SKM-1 treated with dmso at 0.1 percent for 144 hours (cell line): ENCODE measurements around the gene TMEM209.

Experiments
- DNase-seq: peaks from one replicate; lab custom pipeline; 2025; ENCODE audit not compliant: unreplicated experiment; lab: John Stamatoyannopoulos, UW

TMEM209 gene

DNA sequence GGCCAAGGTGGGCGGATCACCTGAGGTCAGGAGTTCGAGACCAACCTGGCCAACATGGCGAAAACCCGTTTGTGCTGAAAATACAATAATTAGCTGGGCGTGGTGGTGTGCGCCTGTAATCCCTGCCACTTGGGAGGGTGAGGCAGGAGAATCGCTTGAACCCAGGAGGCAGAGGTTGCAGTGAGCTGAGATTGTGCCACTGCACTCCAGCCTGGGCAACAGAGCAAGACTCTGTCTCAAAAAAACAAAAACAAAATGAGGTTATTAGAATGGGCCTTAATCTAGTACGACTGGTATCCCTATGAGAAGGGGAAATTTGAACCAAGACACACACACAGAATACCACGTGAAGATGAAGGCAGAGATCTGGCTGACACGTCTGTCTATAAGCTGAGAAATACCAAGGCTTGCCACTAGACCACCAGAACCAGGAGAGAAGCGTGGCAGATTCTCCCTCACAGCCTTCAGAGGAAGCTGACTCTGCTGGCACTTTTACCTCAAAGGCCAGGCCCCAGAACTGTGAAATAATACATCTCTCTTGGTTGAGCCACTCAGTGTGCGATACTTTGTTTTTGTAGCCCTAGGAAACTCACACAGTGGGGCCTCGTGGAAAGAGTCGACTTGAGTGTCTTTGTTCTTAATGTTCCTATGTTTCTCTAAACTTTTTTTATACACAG is 59.6 kb downstream of the TMEM209 start:
- DNase-seq = no peak

DNA sequence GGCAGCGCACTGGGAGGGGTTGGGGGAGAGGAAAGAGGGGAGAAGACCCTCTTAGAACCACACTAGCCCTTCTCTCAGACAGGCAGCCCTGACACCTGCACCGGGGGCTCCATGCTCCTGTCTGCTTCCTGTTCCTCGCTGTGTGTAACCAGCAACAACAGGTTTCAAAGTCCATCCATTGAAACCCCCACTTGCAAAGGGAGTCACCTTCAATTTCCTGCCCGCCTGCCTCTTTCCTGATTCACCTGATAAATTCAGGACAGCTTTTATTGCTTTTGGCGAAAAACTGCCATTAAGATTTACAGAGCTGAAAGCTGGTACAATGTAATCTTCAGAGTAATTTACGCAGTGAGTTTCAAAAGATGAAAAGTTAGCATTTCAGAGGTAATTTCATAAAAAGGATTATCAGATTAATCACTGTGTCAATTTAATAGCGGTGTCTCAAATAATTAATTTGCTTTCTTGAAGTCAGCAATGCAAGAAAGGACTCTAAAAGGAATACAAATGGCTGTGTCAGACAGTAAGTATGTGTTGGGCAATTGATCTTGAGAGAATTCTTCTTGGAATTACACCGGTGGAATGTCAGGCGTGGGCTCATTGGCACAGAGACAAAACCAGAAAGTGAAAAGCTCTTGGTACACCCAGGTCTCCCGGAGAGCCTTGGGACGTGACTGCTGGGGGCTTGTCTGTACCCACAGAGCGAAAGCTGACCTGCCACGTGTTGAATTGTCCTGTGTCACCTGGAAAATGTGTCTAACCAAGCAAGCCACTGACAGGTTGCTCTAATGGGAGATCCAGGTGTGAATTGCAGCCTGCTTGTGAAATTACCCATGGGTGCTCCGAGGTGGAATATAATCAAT is 60.7 kb downstream of the TMEM209 start:
- no peak for DNase-seq

DNA sequence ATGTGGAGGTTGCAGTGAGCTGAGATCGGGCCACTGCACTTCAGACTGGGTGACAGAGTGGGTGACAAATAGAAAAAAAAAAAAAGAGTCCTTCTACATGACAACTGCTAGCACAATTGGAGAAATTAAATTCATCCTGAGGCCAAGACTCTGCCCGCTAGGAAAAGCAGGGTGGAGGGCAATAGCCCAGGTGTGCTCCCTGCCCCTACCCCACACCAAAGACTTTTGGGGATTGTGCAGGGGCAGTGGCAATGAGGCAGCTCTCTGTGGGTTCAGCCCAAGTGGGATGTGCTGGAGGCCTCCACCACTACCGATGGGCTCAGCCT is 61.3 kb downstream of the TMEM209 start:
- no peak for DNase-seq

DNA sequence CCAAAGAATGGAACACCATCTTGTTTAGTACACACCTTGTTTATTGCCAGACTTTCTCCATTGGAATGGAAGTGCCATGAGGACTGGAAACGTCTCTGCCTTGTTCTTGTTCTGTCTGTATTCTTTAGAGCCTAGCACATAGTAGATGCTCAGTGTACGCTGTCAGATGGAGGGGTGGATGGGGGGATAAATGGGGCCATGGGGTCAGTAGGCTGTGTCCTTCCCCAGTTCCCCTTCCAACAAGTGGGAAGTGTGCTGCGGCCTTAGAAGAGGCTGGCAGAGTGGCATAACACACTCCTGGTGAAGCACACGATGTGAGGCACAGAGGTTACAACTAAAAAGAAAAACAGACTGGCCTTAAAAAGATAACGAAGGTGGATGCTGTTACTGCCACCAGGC is 61.9 kb downstream of the TMEM209 start:
- DNase-seq = no peak

DNA sequence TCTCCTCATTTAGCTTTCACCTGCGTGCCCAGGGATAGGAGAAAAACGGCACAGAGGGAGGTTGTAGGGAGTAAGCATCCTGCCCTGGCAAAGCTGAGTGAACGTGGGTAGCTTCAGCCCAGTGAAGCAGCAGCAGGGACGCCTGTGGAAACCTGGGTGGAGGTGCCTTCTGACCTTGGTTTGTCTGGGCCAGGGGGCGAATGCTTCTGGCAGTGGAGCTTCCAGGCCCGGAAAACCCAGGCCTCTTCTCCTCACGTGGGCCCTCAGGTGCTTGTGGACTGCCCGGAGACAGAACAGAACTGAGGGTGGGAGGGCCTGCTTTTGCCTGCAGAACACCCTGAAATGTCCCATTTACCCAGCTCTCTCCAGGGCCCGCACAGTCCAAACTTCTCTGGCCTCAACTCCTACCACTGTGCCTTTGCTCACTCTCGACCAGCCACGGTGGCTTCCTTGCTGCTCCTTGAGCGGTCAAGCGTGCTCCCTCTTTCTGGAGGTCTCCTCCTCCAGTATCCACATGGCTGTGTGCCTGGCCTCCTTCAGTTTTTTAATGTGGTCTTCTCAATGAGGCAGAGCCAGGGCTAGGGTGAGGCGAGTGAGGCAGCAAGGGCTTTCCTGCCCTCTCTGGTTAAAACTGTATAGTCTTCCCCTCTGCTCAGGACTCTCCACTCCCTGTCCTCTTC is 62.4 kb downstream of the TMEM209 start:
- no peak for DNase-seq

DNA sequence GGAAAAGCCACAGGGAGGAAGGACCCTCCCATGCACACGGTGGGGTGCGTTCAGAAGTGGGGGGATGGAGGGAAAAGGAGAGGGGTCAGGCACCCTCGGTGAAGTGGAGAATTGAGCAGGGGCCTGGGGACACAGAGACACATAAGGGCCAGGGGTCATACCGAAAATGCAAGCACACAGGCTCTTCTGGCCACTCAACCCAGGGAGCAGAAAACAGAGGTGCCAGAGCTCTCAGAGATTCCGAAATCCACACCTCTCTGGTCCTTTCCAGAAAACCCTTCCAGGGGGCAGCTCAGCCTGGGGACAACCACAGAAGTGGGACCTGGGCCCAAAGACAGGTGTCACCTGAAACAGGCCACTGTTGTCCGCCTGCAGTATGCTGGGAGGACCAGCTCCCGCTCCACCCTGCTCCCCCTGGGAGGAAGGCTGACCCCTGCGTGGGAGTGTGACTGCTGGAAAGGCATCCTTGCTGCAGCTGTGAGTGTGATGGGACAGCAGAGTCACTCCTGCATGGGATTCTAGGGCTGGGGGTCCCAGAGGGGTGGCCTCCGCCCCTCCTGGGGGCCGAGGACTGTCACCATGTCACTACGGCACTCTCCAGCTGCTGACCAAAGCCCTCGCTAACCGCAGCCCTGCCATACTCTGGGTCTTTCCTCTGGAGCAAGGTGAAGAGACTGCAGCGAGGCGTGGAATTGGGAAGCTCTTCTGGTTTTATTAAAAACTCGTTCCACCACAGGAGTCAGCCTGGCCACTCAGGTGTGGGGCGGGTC is 63.1 kb downstream of the TMEM209 start:
- no peak for DNase-seq

DNA sequence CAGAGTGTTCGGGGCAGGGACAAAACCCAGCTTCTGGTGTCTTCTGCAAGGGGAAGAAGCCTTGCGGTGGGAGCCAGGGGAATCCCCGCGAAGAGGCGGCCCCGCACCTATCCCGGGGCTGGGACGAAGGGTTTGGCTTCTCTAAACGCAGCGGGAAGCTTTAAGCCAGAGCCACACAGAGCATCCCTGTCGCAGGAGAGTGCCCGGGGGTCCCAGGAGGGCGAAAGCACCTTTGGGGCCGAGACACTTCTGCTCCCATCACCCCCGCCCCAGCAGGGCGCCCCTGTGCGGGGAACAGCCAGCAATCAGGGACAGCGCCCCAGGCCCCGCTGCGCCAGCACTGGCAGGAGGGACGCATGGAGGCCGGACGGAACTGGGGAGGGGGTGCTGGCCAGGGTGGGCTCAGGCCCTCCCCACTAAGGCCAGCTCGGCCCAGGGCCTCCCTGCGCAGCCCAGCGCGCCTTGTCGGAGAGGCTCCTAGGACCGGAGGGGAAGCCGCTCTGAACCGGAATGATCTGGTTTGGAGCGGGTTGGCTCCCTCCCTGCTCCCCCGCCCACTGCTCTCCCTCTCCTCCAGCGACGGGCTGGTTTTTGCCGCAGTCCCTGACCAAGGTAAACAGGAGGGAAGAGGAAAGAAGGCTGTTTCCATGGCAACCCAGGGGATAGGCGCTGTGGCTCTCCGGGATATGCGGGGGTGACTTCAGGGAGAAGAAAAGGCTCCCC is 63.9 kb downstream of the TMEM209 start:
- no peak for DNase-seq

DNA sequence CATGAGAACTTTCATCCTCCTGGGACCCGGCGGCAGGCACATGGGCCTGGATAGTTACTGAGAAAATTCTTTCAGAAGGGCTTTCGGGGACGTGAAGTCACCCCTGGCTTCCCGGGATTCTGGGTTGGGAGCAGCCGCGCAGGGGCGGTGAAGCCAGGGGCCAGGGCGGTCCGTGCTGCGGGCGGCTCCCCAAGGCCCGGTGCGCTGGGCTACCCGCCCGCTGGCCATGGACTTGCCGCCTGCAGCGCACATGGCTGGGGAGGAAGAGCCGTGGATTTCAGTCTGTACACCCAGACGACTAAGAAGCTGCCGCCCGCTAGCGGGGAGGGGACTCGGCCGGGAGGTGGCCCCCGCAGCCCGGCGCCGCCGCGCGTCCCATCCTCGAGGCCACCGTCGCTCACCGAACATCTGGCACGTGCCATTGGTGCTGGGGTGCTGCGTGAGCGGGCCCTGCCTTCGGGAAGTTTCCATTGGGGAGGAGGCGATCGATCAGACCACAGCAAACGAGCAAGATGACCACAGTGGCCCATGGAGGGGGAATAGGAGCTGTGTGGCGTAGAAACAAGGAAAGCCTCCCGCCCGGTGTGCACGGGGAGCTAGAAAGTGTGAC is 64.5 kb downstream of the TMEM209 start:
- DNase-seq = no peak

DNA sequence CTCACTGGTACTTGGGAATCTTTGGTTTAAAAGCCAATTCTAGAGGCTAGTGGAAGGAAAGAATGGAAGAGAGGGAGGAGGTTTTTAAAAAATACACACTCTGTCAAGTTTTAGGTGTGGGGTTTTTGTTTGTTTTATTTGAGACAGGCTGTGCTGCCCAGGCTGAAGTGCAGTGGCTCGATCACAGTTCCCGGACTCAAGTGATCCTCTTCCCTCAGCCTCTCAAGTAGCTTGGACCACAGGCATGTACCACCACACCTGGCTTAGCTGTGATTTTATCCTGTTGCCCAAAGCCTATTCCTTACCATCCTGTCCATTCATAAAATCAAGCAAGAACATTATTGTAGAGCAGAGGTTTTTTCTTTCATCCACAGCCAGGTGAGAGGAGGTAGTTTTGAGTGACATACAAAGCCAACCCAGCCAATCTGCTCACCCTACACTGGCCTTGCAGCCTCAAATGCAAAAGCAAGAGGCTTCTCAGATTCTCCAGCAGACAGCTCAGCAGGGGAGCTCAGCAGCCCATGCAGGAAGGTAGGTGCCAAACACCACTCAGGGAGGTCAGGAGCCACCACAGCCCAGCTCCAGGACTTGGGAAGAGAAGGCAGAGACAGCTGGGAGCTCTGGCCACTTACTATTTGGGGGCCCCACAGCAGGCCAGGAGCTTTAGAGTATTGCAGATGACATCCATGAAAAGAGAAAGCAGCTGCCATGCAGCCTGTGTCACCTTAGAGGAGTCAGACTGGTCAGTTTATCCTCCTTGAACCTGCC is 65.8 kb downstream of the TMEM209 start:
- DNase-seq = no peak

DNA sequence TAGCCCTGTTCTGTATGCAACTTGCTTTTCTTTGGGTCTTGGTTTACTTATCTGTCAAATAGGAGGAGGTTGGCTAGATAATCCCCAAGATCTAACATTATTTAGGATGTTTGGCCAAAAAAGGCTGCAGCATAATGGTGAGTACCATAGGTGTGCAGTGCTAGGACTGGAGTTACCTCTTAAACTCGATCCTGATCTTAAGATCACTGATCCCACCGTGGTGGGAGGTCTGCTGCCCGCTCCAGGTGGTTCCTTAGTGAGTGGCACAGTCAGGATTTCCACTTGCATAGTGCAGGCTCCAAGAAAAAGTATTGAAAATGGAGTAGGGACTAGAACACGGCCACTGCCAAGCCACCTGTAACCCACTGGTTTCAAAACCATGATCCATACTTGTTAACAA is 68.0 kb downstream of the TMEM209 start:
- no peak for DNase-seq

DNA sequence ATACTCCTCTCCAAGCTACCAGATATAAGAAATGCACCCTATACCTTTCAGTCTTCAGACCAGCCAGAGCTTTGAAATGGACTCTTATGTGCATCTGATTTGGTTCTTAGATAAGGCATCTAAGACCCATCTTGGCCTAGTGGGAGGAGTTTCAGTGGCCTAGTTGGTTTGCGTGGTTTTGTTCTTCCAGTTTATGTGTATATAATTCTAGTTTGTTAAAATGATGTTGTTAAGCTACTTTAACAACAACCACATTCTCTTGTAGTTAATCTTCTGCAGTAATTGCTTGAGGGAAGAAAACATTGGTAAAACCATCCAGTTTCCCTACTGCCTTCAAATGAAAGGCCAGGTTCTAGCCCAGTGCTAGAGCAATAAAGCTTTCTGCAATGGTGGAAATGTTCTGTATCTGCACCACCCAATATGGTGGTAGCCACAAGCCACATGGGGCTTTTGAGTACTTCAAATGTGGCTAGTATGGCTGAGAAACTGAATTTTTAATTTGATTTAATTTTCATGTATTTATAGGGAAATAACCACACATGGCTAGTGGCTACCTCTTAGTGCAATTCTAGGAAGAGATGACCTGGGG is 68.5 kb downstream of the TMEM209 start:
- no peak for DNase-seq

DNA sequence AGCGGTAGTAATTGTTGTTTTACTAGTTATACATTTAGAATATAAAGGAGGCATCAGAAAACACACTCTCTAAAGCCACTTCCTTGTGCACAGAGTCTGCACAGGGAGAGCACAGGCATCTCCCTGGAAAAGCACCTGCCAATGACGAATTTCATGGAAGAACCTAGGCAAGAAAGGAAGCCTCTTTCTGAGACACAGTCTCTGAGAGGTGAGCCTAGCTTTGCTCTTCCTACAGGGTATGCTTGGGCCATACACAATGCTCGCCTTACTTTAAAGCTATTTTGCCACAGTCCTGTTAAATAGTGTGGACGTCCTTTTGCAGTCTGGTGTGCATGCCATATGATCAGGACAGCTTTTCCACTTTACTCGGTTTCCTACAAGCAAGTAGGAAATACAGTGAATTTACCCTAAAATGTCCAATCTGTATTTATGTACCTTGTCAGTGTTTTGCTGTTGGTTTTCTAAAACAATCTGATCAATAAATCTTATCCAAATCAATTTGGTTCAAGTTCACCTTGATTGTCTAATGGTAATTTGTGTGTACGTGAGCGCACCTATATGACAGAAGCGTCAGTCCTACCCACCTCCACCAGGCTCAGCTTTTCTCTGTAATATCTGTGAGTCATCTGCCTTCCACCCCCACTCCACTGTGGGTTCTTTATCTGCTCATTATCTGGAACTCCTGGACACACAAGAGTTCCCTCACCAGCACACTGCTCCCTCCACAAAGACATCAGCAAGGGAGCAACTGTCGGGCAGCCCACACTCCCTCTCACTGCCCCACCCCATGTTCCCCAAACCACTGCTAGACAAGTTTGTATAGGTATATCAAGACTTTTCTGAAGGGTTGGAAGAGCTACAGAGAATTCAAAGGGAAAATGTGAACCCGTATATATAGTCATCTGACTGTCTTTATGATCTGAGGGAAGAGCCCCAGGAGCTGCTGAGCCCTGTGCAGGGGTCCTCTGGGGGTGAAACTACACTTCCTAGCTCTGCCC is 69.7 kb downstream of the TMEM209 start:
- DNase-seq = no peak

DNA sequence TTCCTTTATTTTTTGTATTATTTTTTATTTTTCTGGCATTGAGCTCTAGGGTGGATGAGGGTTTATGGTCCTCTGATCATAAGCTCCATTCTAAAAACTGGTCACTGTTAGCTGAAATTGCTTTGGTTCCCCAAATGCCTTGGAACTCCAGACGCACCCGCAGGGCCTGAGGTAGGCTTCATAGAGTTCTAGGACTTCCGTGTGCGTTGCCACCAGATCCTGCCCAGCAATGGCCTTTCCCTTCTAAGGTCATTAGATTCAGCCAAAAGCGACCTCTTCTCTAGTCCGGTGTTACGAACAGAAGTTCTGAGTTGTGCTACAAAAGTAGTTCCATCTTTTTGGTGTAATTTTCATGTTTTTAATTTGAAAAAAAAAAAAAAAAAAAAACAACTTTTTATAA is 70.5 kb downstream of the TMEM209 start:
- no peak for DNase-seq

DNA sequence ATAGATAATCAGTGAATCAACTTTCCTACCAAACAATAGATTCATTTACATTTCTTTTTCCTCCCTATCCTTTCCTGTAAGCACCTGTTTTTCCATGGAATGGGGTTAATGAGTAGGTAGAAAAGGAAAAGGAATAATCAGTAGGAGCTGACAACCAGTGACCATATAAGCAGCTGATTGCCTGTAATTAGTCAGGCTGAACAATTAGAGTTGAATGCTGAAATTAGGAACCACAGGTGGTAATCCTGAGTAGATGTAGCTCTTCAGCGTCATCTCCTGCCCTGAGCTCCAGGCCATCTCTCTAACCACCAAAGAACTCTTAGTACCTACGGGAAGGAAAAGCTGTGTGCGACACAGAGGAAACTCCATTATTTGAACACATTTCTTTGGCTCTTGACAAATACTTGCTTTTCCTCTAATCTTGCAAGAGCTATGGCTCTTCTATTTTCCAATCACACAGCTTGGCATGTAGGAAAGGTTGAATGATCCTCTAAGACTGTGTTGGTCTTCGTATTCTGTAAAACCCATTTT is 71.0 kb downstream of the TMEM209 start:
- no peak for DNase-seq

DNA sequence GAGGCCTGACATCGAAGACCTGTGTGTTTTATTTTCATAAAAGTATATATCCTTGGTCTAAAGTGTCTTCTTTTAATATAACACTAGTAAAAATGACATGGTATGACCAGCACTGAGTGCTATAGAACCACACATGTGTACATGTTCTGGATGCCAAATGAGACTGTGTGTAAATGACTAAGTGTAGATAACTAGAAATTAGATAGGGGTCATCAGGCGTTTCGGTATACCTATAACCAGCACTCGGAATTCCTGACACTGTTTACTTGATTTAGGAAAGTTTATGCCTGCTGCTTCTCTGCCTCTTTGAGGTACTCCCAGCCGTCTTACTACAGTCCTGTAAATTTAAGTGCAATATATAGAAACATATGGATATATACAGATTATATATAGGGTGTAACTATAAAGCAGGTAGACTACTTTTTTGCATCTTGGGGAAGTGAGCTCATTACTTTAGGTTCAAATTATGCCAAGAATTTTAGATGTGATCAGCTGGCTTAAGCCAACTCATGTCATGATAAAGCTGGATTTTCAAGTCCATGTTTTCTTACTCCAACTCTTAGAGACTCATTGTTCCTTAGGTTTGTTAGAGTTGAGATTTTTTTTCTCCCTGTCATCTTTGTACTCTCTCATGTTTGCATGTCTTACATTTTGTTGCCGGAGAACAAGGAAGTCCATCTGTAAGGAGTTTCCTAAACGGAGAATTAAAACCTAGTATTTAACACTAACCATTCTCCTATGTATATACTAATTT is 72.0 kb downstream of the TMEM209 start:
- DNase-seq = no peak

DNA sequence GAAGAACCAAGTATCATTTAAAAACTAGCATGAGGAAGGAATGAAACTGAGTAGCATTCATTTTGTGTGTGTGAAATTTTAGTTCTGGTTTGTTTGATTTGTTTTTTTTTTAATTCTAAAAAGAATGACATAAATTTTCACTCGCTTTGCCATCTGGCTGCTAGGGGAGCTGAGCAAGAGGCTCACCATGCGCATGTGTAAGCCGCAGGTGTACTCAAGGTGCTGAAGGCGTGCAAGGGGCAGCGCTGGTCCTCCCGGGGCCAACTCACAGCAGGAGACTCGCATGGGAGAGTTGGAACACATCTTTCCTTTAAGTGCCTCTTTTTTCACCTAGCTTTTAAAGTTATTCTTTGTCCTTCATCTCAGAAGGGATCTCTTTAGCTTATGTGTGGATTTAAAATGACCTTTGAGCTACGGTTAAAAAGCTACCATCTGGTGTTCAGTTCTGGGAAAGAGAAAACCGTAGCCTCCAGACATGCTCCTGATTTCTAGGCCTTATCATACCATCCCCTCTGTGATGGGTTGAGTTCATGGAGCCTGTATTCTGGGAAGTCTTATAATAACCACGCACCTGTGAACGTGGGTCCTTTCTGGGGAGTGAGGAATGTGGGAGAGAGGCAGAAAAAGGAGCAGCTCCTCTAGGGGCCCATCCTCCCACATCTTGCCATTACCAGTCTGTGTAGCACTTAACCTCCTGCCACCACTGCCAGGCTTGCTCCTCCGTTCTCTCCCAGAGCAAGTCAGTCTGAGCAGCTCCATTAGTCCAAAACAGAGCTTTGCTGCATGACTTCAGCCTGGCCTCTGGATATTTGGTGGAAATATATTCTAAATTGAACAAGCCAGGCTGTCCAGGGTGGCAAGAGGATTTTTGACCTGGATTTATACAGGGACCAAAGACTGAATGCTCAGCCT is 73.0 kb downstream of the TMEM209 start:
- no peak for DNase-seq
